Measurements from ENCODE around the gene ELF1.
"Not testable (repeated sequence)": the region's sequence is repeated elsewhere in the genome, so short reads cannot be mapped to it uniquely, and the experiment has no call there.

The ELF1 gene

GRCh38 chr13:40941581-40941980 lies 77.5 kb downstream of the ELF1 start:
- H3K9me3 Mint-ChIP-seq: no peaks in the 10 kb centered on the region
- no peak overlapping the region for H3K4me3 Mint-ChIP-seq
- H3K4me1 Mint-ChIP-seq: peaks cover 4% of the 10 kb centered on the region
- no peaks in the 10 kb centered on the region for H3K27me3 Mint-ChIP-seq
- H3K27ac Mint-ChIP-seq: peak overlapping the region; percentile 67
- DNase-seq (ENCODE audit: low spot score in 2 of 2): no peak
- ATAC-seq (ENCODE audit: low read depth): no peak
- H3K36me3 Mint-ChIP-seq: peaks cover 32% of the 10 kb centered on the region

DNA sequence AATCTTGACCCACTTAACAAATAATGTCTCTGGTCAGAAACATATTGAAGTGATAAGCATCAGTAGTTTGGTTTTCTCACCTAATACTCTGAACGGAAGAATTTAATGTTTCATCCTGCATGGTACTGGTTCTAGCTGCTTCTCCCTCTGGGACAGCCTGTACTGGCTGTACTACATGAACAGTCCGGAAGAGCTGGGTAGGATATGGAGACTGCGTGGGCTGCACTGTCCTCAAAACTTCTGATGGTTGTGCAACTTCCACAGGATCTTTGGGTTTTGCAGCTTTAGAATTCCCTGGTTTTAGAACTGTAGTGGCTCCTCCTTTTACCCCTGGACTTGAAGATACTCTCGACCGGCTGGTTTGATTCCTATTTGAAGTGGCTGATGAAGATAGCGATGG lies 78.3 kb downstream of the ELF1 start:
- H3K27ac Mint-ChIP-seq: peak overlapping the region; percentile 67
- no peaks in the 10 kb centered on the region for H3K27me3 Mint-ChIP-seq
- no peak overlapping the region for H3K4me3 Mint-ChIP-seq
- H3K36me3 Mint-ChIP-seq: peaks cover 27% of the 10 kb centered on the region
- H3K9me3 Mint-ChIP-seq: no peaks in the 10 kb centered on the region
- no peak for DNase-seq (ENCODE audit: low spot score in 2 of 2)
- peaks cover 2% of the 10 kb centered on the region for H3K4me1 Mint-ChIP-seq
- ATAC-seq (ENCODE audit: low read depth): no peak

GRCh38 chr13:40933508-40934204 lies 85.5 kb downstream of the ELF1 start:
- Mint-ChIP-seq H3K4me3 (peak overlapping the region; percentile 41), H3K36me3 (peaks cover 23% of the 10 kb centered on the region), H3K27me3 (no peaks in the 10 kb centered on the region), H3K9me3 (no peaks in the 10 kb centered on the region), H3K27ac (peak overlapping the region; percentile 83), H3K4me1 (peaks cover 17% of the 10 kb centered on the region)
- DNase-seq (ENCODE audit: low spot score in 2 of 2) (peak in 1 of 2 donors; percentile 21), ATAC-seq (ENCODE audit: low read depth) (peak; percentile 95)

DNA sequence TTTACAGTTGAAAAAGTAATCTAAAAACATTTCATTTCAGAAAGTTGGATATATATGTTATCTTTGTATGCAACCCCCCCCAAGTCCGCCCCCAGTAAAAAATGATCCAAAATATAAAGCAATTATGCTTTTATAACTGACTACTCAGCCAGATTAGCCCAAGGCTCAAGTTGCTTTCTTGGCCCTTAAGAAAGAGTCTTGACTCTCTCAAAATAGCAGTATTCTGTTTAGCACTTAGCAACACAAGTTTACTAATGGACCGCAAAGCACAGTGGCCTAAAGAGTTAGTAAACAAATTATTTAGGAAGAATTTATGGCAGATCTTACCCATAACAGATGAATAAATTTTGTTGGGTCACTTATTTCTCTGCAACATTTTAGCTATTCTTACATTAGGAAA lies 86.9 kb downstream of the ELF1 start:
- no peak for ATAC-seq (ENCODE audit: low read depth)
- Mint-ChIP-seq H3K27me3 (no peaks in the 10 kb centered on the region), H3K4me1 (peaks cover 19% of the 10 kb centered on the region), H3K36me3 (peaks cover 17% of the 10 kb centered on the region), H3K9me3 (no peaks in the 10 kb centered on the region), H3K4me3 (no peak overlapping the region), H3K27ac (no peak overlapping the region)
- no peak for DNase-seq (ENCODE audit: low spot score in 2 of 2)

GRCh38 chr13:40931719-40932118 lies 87.4 kb downstream of the ELF1 start:
- Mint-ChIP-seq H3K36me3 (peaks cover 17% of the 10 kb centered on the region), H3K4me3 (no peak overlapping the region), H3K4me1 (peaks cover 19% of the 10 kb centered on the region), H3K27ac (no peak overlapping the region), H3K27me3 (no peaks in the 10 kb centered on the region), H3K9me3 (no peaks in the 10 kb centered on the region)
- no peak for DNase-seq (ENCODE audit: low spot score in 2 of 2)
- ATAC-seq (ENCODE audit: low read depth): no peak

GRCh38 chr13:40929883-40930282 lies 89.2 kb downstream of the ELF1 start:
- Mint-ChIP-seq H3K27ac (peak overlapping the region; percentile 85), H3K36me3 (peaks cover 15% of the 10 kb centered on the region), H3K4me1 (peaks cover 17% of the 10 kb centered on the region)
- H3K27me3 Mint-ChIP-seq; ATAC-seq (ENCODE audit: low read depth); H3K4me3 Mint-ChIP-seq; DNase-seq (ENCODE audit: low spot score in 2 of 2); H3K9me3 Mint-ChIP-seq: not testable (repeated sequence)

DNA sequence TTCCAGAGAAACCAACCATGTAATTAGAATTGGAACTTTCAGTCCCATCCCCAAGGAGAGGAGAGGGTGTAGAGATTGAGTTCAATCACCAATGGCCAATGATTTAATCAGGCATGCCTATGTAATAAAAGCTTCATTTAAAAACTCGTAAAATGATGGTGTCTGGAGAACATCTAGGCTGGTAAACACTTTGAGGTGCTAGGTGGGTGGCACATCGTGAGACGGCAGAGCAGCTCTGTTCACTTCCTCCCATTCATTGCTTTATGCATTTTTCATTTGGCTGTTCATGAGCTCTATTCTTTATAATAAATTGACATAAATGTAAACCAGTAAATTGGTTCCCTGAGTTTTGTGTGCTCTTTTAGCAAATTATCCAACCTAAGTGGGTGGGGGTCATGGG lies 90.1 kb downstream of the ELF1 start:
- H3K9me3 Mint-ChIP-seq: peaks cover 1% of the 10 kb centered on the region
- peak overlapping the region; percentile 78 for H3K27ac Mint-ChIP-seq
- H3K27me3 Mint-ChIP-seq: no peaks in the 10 kb centered on the region
- peaks cover 15% of the 10 kb centered on the region for H3K4me1 Mint-ChIP-seq
- peaks cover 14% of the 10 kb centered on the region for H3K36me3 Mint-ChIP-seq
- DNase-seq (ENCODE audit: low spot score in 2 of 2) (no peak), ATAC-seq (ENCODE audit: low read depth) (no peak)
- H3K4me3 Mint-ChIP-seq: no peak overlapping the region

DNA sequence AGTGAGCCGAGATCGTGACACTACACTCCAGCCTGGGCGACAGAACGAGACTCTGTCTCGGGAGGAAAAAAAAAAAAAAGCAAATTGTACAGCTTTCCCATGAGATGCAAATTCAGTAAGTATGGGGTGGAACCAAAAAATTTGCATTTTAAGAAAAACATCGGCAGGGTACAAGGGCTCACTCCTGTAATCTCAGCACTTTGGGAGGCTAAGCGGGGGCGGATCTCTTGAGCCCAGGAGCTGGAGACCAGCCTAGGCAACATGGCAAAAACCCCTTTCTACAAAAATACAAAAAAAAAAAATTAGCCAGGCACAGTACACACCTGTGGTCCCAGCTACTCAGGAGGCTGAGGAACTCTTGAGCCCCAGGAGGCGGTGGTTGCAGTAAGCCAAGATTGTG lies 91.2 kb downstream of the ELF1 start:
- Mint-ChIP-seq H3K36me3 (peaks cover 7% of the 10 kb centered on the region), H3K4me3 (peak overlapping the region; percentile 17), H3K9me3 (peaks cover 1% of the 10 kb centered on the region), H3K27me3 (no peaks in the 10 kb centered on the region), H3K4me1 (peaks cover 8% of the 10 kb centered on the region), H3K27ac (peak overlapping the region; percentile 78)
- ATAC-seq (ENCODE audit: low read depth): peak; percentile 71
- DNase-seq (ENCODE audit: low spot score in 2 of 2): no peak

DNA sequence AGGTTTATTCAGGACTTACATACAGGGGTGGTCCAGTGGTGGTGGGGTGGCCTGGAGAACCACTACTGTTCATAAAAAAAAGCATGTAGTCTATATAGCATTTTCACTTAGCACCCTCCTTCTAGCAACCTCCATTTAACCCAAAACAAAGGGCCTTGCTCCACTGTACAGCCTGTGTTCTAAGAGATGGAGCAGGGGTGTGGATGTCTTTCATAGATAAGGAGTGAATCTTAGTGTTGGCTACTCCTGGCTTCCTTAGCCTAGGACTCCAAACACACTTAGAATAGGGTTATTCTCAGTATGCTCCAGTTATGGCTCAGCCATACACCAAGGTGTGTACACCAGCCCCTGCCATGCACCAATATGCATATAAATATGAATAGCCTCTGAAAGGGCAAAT lies 95.2 kb downstream of the ELF1 start:
- Mint-ChIP-seq H3K9me3 (peaks cover 1% of the 10 kb centered on the region), H3K4me3 (no peak overlapping the region), H3K27ac (no peak overlapping the region), H3K36me3 (peaks cover 4% of the 10 kb centered on the region), H3K27me3 (no peaks in the 10 kb centered on the region), H3K4me1 (peaks cover 15% of the 10 kb centered on the region)
- ATAC-seq (ENCODE audit: low read depth) (no peak), DNase-seq (ENCODE audit: low spot score in 2 of 2) (no peak)

DNA sequence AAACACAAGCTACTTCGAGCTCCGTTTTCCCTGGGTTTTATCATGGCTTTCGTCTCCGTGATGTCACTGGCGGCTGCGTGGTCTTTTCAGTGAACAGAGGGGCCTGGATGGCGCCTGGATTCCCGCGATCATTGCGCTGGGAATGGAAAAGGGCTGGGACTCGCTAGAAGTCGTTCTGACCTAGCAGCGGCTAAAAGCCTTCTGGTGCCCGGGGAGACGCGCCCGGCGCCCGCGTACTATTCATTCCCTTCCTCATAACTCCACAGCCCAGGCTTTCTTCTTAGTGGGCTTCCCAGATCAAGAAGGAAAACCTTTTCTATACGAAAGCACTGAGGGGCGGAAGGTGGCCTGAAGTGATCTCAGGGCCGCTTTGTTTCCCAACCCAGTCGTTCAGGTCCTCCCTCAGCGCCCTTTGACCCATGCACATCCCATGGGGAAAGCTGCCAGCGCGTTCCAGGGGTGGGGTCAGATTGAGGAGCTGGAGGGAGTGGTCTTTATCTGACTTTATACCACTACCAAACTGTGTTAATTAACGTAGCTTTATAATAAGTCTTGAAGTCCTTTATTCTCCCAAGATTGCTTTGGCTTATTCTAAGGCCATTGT lies 96.6 kb downstream of the ELF1 start:
- peak overlapping the region; percentile 72 for H3K4me3 Mint-ChIP-seq
- no peaks in the 10 kb centered on the region for H3K27me3 Mint-ChIP-seq
- peaks cover 2% of the 10 kb centered on the region for H3K36me3 Mint-ChIP-seq
- no peak for DNase-seq (ENCODE audit: low spot score in 2 of 2)
- no peak overlapping the region for H3K27ac Mint-ChIP-seq
- ATAC-seq (ENCODE audit: low read depth): no peak
- H3K4me1 Mint-ChIP-seq: peaks cover 12% of the 10 kb centered on the region
- peaks cover 1% of the 10 kb centered on the region for H3K9me3 Mint-ChIP-seq

DNA sequence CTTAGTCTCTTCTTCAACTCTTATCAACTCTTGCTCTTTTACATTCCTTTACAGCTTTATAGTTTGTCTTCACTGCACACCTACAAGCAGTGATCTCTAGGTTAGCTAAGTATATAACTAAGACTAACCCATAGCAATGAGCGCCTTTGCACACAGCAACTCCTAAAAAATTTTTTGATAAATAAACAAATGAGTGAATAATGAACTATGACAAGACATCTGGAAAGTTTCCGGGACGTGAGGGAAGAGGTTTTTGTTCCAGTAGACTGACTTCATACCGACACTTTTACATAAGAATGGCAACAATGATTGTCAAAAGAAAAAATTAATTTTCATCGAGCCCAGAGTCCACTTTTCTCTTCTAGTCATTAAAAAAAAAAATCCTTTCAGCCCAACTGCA lies 98.3 kb downstream of the ELF1 start:
- peak overlapping the region; percentile 97 for H3K4me3 Mint-ChIP-seq
- ATAC-seq (ENCODE audit: low read depth) (no peak), DNase-seq (ENCODE audit: low spot score in 2 of 2) (no peak)
- H3K9me3 Mint-ChIP-seq: no peaks in the 10 kb centered on the region
- H3K4me1 Mint-ChIP-seq: peaks cover 22% of the 10 kb centered on the region
- H3K27ac Mint-ChIP-seq: peak overlapping the region; percentile 93
- no peaks in the 10 kb centered on the region for H3K27me3 Mint-ChIP-seq
- H3K36me3 Mint-ChIP-seq: peaks cover 2% of the 10 kb centered on the region

DNA sequence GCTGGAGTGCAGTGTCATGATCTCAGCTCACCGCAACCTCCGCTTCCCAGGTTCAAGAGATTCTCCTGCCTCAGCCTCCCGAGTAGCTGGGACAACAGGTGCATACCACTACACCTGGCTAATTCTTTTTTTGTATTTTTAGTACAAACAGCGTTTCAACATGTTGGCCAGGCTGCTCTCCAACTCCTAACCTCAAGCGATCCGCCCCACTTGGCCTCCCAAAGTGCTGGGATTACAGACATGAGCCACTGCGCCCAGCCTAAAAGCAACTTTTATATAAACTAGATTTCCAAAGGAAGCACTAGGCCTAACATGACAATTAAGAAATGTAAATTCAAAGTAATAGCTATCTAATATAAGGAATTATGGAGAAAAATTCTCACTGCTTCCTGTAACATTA lies 99.2 kb downstream of the ELF1 start:
- H3K27me3 Mint-ChIP-seq; H3K9me3 Mint-ChIP-seq; DNase-seq (ENCODE audit: low spot score in 2 of 2); H3K4me3 Mint-ChIP-seq; H3K36me3 Mint-ChIP-seq; H3K27ac Mint-ChIP-seq; ATAC-seq (ENCODE audit: low read depth): not testable (repeated sequence)
- peaks cover 25% of the 10 kb centered on the region for H3K4me1 Mint-ChIP-seq

DNA sequence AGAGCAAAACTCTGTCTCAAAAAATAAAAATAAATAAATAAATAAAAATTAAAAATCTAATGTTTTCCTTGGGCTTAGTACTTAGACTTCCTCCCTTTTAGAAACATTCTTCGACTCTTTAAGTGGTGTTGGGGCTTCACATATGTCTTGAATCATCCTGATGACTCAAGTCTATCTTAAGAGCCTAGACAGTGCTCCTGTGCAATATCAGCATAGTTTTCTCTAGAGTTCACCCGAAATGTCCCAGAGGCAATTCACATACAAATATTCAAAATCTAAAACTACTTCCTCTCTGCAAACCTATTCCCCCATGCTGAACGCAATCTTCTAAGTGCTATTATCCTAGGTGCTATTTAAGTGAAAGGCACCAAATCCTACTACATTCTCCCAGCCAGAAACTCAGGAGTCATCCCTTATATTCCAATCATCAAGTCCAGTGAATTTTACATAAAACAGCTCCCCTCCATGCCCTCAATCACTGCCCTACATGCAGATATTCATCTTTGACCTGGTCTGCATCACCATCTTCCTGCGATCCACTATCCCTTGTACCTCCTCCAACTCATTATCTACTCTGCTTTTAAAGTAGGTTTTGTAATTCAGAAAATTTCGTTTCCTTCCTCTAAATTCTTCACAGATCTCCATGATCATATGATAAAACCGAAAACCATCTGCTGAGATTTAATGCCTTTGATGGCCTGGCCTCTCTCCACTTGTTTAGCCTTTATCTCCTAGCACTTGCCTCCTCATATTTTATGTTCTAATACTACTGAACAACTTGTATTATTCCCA lies 102.7 kb downstream of the ELF1 start:
- DNase-seq (ENCODE audit: low spot score in 2 of 2) (no peak), ATAC-seq (ENCODE audit: low read depth) (no peak)
- Mint-ChIP-seq H3K36me3 (peaks cover 3% of the 10 kb centered on the region), H3K27ac (no peak overlapping the region), H3K9me3 (no peaks in the 10 kb centered on the region), H3K27me3 (no peaks in the 10 kb centered on the region), H3K4me1 (peaks cover 21% of the 10 kb centered on the region), H3K4me3 (no peak overlapping the region)

- not testable (repeated sequence) for H3K9me3 Mint-ChIP-seq; H3K36me3 Mint-ChIP-seq; ATAC-seq (ENCODE audit: low read depth); H3K27ac Mint-ChIP-seq; H3K4me3 Mint-ChIP-seq; DNase-seq (ENCODE audit: low spot score in 2 of 2); H3K27me3 Mint-ChIP-seq
- peaks cover 15% of the 10 kb centered on the region for H3K4me1 Mint-ChIP-seq
Measured at GRCh38 chr13:40914863-40915262, 104.3 kb downstream of the ELF1 start.
